Kidney tubule cell (primary cell): Measurements from ENCODE around the gene AHNAK2.

Experiments
- DNase-seq: peaks from one replicate; pipeline ENCODE4 v3.0.0-alpha.2; 2018; ENCODE audit warnings: low spot score

Gene AHNAK2

GRCh38 chr14:104973385-104974145, 4.6 kb downstream of the AHNAK2 start:
- no peak for DNase-seq

- DNase-seq = peak; percentile 99
Observed at GRCh38 chr14:104973135-104973384, 5.1 kb downstream of the AHNAK2 start.

- DNase-seq = peak; percentile 96
Observed at GRCh38 chr14:104972301-104973134, 5.7 kb downstream of the AHNAK2 start.

- DNase-seq = no peak
Observed at GRCh38 chr14:104971447-104972240, 6.5 kb downstream of the AHNAK2 start.

- peak; percentile 81 for DNase-seq
Observed at GRCh38 chr14:104970231-104971068, 7.7 kb downstream of the AHNAK2 start.

- DNase-seq = no peak
Observed at GRCh38 chr14:104969741-104970230, 8.4 kb downstream of the AHNAK2 start.

- peak; percentile 63 for DNase-seq
Observed at GRCh38 chr14:104968541-104969401, 9.4 kb downstream of the AHNAK2 start.

GRCh38 chr14:104968153-104968527, 10.0 kb downstream of the AHNAK2 start:
- peak; percentile 88 for DNase-seq

- DNase-seq = no peak
Observed at GRCh38 chr14:104967386-104968152, 10.6 kb downstream of the AHNAK2 start.

GRCh38 chr14:104966981-104967385, 11.2 kb downstream of the AHNAK2 start:
- DNase-seq = no peak

GRCh38 chr14:104966261-104966865, 11.8 kb downstream of the AHNAK2 start:
- DNase-seq = no peak

- no peak for DNase-seq
Observed at GRCh38 chr14:104965561-104966231, 12.5 kb downstream of the AHNAK2 start.

- no peak for DNase-seq
Observed at GRCh38 chr14:104964546-104964945, 13.6 kb downstream of the AHNAK2 start.

GRCh38 chr14:104957146-104958113, 20.7 kb downstream of the AHNAK2 start:
- DNase-seq = no peak

GRCh38 chr14:104956290-104956890, 21.8 kb downstream of the AHNAK2 start:
- DNase-seq = no peak

- no peak for DNase-seq
Observed at GRCh38 chr14:104955396-104955770, 22.8 kb downstream of the AHNAK2 start.

- no peak for DNase-seq
Observed at GRCh38 chr14:104954746-104955395, 23.3 kb downstream of the AHNAK2 start.
